Stimulated activated CD8-positive, alpha-beta memory T cell treated with anti-CD3 and anti-CD28 coated beads, Interleukin-15, amount 100 ng/mL, for 24 hours (primary cell): Measurements from ENCODE around the gene EFNA2.
"Not testable (repeated sequence)": the region's sequence is repeated elsewhere in the genome, so short reads cannot be mapped to it uniquely, and the experiment has no call there.

ENCODE experiments used
- DNase-seq: peaks from one replicate; pipeline ENCODE4 v3.0.0-alpha.2; 2020; ENCODE audit warnings: low read depth

Gene EFNA2

GRCh38 chr19:1298235-1298634, 12.6 kb downstream of the EFNA2 start:
- no peak for DNase-seq

GRCh38 chr19:1299801-1300200, 14.1 kb downstream of the EFNA2 start:
- DNase-seq, result no peak

GRCh38 chr19:1300744-1301490, 15.2 kb downstream of the EFNA2 start:
- DNase-seq, result no peak

- no peak for DNase-seq
Observed at GRCh38 chr19:1302533-1303239, 17.0 kb downstream of the EFNA2 start.

GRCh38 chr19:1304197-1304924, 18.7 kb downstream of the EFNA2 start:
- DNase-seq, result no peak

- not testable (repeated sequence) for DNase-seq
Observed at GRCh38 chr19:1305354-1305753, 19.7 kb downstream of the EFNA2 start.

- DNase-seq, result no peak
Observed at GRCh38 chr19:1307320-1307719, 21.6 kb downstream of the EFNA2 start.

GRCh38 chr19:1307755-1308303, 22.2 kb downstream of the EFNA2 start:
- DNase-seq, result no peak

- DNase-seq, result no peak
Observed at GRCh38 chr19:1308718-1309117, 23.0 kb downstream of the EFNA2 start.

- DNase-seq, result no peak
Observed at GRCh38 chr19:1309977-1310852, 24.5 kb downstream of the EFNA2 start.

GRCh38 chr19:1310853-1311180, 25.1 kb downstream of the EFNA2 start:
- no peak for DNase-seq

GRCh38 chr19:1311543-1312091, 25.9 kb downstream of the EFNA2 start:
- no peak for DNase-seq

- no peak for DNase-seq
Observed at GRCh38 chr19:1312767-1313694, 27.4 kb downstream of the EFNA2 start.

GRCh38 chr19:1313695-1314613, 28.3 kb downstream of the EFNA2 start:
- DNase-seq, result no peak

- no peak for DNase-seq
Observed at GRCh38 chr19:1315470-1316166, 29.9 kb downstream of the EFNA2 start.

GRCh38 chr19:1316466-1316865, 30.8 kb downstream of the EFNA2 start:
- no peak for DNase-seq

GRCh38 chr19:1317274-1318003, 31.8 kb downstream of the EFNA2 start:
- no peak for DNase-seq
